GM08714 (cell line): ENCODE measurements around the gene AOPEP.

Experiments
- H3K4me3 ChIP-seq: fragments of 200-500 bp; sonication (Bioruptor generic); 2 replicates; pipeline ENCODE4 v1.5.1; 2014; ENCODE audit warnings: mild to moderate bottlenecking, low read length, inconsistent platforms
- ZNF274 ChIP-seq: IDR thresholded peaks from 2 replicates; pipeline ENCODE4 v1.6.1; 2012; ENCODE audit warnings: mild to moderate bottlenecking, low read depth, low read length

Gene AOPEP

DNA sequence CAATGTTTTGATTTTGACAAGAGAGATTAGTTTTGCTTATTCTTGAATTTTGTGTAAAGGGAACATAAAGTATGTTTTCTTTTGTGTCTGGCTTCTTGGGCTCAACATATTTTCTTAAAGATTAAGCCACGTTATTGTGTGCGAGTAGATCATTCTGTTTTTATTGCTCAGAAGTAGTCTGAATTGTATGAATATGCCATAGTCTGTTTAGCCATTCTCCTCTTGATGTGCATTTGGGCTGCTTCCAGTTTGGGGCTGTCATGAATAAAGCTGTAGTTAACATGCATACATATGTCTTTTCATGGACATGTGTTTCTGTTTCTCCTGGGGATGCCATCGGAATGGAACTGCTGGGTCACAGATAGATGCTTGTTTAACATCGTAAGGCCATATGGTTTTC is 392.1 kb downstream of the AOPEP start:
- no peak for TF ChIP-seq ZNF274
- H3K4me3 ChIP-seq = no peak overlapping the region

DNA sequence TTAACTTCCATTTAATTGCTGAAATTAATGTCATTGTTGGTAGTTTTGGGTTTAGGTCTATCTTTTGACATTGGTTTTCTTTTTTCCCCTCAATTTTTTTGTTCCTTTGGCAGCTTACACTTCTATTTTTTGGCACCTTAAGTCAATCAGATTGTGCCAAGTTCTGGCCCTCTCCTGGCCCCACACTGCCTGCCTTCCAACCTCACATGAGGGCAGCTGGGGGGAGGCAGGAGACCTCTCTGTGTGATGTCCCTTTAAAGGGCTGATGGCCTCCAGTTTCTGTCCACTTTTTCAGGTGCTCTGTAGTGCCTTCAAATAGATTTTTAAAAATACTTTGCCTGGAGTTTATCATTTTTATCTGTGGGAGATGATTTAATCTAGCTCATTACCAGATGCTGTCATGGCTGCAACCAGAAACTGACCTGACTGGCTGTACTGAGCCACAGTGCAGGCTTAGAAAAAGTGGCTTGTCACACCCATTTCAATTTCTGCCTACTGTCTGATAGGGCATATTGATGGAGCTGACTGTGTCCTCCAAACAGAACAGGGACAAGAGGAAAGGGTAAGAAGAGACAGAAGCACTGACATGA is 394.4 kb downstream of the AOPEP start:
- no peak for TF ChIP-seq ZNF274
- no peak overlapping the region for H3K4me3 ChIP-seq

DNA sequence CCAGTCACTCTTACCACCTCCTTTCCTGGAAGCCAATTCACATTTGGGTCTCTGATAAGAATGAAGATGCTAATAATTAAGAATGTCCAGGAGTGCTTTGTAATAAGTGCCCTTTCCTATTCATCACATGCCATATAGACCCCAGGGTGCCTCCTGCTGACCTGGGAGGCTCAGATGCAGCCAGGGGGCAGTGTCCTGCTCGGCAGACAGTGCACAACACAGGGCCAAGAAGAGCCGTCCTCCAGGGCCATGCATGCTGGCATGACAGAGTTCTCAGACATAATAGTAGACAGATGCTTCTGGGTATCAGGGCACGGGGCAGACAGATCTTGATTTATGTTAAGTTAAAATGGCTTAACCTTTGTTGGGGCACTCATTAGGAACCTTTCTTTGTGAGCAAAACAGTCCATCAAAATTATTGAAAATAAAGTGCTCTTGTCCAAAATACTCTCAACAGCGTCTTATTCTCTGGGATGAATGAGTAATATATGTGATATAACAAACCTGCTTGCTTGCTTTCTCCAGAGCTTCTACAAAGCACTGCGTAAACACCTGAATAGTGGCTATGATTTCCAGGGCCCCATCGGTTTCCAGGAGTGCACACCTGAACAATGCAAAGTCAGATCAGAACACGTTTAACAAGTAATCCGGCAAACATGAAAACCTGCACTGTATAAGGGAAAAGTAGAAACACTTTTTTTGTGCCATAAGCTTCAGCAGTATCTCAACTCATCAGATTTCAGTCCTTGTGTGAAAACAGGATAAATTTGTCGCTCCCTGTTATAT is 398.3 kb downstream of the AOPEP start:
- no peak overlapping the region for H3K4me3 ChIP-seq
- no peak for TF ChIP-seq ZNF274

DNA sequence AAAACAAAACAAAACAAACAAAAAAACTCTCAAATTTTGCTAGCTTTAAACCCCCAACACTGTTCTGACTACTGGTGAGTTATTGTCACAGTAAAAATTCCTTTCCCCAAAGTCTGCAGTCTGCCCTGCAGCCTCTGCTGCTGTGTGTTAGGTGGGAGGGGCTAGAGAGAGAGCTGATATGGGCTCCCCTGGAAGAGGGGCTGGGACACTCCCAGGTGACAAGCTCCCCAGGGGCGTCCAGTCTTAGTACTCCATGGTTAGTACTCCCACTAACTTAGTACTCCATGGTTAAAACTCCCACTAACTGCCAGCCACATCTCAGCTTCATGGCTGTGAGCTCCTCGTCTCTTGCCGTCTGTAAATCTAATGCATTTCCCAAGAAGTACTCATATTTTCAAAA is 399.2 kb downstream of the AOPEP start:
- TF ChIP-seq ZNF274 = no peak

DNA sequence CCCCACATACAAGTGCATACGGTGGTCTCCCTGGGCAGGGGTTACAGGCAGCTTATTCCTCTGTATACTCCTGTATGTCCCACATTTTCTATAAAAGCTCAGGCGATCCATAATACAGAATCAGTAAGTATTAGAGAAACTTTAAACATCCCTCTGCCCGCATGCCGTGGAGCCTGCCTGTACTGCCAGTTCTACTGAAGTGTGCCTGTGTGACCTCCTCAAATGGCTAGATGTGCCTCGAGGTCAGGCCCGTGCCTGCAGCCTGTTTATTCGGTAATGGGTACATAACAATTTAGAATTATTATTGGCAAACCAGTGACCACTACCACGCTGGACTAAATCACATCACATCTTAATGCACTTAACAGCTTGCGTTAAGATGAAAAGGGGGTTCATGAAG is 400.2 kb downstream of the AOPEP start:
- no peak overlapping the region for H3K4me3 ChIP-seq
- TF ChIP-seq ZNF274 = no peak

More for the DNA sequence above, 399.2 kb downstream of the AOPEP start:
- H3K4me3 ChIP-seq = no peak overlapping the region

DNA sequence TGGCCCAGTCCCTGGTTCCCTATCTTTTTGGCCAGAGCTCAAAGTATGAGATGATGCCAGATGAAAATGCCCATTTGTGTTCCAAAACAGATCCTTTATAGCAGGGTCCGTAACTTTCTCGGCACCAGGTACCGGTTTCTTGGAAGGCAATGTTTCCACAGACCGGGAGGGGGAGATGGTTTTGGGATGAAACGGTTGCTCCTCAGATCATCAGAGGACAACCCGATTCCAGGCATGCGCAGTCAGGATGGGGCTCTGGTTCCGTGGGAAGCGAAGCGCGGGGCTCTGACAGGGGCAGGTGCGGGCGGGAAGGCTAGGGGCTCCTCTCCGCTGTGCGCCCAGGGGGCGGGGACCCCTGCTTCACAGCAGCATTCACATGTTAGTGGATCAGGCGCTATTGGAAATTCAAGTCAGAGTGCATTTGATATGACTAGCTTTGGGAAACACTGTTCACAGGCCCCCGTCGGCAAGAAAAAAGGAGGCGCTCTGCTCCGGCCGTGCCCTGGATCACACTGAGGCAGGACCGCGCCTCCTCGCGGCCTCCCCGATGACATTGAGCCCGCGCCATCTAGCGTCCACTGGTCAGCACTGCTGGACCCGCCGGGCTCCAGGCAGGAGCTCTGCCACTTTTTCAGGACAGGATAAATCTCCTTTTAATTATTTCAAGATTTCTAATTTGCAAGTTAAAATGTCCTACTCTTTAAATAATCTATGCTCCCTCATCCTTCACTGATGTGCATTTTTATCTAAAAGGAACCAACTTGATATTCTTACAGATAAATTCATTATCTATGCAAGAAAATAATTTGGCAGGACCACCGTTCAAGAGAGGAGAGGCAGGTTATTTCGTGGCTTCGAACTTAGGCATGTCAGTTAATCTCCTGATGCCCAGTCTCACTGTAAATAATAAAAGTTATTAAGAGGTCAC is 401.0 kb downstream of the AOPEP start:
- no peak for TF ChIP-seq ZNF274
- H3K4me3 ChIP-seq = no peak overlapping the region

DNA sequence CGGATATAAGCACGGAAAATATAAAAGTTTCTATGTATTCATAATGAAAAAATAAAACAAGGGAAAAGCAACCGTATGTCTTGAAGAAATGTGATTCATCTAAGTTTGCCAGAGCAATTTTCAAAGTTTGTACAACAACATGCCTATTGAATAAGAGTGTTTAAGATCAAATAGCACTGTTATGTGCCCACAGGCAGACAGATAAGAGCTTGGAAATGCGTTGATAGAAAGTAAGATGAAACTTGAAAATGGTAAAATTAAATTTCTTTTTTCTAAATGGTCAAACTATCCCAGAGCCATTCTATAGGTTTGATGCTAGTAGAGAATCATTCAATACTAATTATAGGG is 401.7 kb downstream of the AOPEP start:
- no peak overlapping the region for H3K4me3 ChIP-seq
- no peak for TF ChIP-seq ZNF274

DNA sequence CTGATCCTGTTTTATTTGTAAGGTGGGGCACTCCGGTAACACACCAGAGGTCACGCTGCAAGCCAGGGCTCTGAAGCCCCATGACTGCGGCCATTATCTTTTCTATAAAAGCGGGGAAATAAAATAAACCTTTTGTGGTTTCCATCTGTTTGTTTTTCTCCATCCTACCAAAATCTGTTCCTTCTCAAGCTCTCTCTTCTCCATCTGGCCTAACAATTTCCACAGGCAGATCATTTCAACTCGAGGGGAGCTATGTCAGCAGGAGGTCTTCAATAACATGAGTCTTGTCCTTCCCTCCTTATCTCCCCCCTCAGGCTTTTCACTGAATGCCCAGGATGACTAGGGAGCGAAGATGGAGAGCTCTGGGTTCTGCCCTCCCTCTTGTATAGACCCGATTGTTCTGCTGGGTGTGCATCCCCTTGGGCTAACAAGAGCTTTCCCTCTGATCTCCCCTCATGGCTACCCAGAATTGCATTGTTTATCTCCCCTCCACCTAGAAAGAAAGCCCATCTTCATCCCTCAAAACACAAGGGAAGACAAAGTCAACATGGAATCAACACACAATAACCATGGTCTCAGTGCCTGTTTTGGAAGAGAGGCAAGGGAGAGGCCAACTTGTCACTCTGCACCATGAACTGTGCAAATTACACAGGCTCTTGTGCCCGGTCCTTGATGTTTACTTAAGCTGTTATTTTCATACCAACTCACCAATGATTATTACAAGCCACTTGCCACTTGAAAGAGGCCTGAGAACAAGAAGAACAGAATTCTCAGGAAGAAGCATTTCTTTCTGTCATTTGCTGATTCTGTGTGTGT is 403.2 kb downstream of the AOPEP start:
- no peak overlapping the region for H3K4me3 ChIP-seq
- TF ChIP-seq ZNF274 = no peak

DNA sequence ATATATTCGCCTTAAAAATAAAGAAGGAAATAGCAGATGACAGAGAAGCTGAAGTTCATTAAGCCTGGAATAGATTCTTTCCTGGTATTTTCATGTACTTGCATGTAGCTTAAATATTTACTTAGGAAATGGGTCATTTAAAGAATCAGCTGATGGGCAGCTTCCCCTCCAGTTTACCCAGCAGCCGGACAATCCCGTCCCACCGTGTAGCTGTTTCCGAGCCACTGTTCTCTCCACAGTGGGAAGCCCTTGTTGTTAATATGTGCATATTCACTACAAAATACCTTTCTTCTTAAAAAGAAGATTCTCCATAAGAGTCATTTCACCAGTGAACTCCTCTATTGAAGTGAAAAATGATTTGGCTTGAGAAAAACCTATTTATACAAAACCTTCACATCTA is 404.0 kb downstream of the AOPEP start:
- no peak for TF ChIP-seq ZNF274
- H3K4me3 ChIP-seq = no peak overlapping the region

DNA sequence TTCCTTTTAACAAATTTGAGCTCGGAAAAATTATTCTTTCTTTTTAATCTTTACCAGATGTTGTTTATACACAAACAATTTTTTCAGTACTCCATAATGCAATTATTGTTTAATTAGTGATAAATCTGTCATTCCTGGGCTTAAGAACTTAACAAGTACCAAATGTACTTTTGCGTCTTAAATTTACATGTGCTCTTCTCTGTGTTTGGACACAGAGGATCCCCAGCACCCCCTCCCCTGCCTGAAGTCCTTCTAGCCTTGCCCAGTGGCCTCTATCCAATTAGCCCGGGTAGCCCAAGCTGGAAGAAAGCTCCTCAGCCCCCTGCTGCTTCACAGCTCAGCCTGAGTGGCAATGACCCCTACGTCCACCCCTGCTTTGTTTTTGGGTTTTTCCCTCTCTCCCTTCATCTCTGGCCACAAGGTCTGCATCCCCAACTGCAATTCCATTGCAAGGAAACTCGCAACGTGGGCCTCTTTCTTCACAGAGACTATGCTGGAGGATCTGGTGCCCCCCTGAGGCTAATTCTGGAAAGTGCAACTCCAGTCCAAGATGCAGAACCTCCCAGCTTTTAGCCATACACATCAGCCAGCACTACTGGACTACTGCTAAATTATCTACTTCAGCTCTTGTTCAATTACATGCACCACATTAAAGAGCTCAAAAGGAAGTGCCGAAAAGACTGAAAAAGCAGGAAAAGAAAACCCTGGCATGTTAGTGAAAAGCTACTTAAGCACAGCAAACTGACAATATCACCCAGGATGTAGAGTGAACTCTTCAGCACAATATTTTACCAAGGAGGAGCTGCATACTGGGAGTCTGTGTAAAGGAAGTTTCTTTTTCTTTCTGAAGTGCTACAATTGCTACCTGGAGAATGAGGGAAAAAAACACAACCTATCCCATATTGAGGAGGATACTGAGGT is 404.8 kb downstream of the AOPEP start:
- no peak for TF ChIP-seq ZNF274
- no peak overlapping the region for H3K4me3 ChIP-seq

DNA sequence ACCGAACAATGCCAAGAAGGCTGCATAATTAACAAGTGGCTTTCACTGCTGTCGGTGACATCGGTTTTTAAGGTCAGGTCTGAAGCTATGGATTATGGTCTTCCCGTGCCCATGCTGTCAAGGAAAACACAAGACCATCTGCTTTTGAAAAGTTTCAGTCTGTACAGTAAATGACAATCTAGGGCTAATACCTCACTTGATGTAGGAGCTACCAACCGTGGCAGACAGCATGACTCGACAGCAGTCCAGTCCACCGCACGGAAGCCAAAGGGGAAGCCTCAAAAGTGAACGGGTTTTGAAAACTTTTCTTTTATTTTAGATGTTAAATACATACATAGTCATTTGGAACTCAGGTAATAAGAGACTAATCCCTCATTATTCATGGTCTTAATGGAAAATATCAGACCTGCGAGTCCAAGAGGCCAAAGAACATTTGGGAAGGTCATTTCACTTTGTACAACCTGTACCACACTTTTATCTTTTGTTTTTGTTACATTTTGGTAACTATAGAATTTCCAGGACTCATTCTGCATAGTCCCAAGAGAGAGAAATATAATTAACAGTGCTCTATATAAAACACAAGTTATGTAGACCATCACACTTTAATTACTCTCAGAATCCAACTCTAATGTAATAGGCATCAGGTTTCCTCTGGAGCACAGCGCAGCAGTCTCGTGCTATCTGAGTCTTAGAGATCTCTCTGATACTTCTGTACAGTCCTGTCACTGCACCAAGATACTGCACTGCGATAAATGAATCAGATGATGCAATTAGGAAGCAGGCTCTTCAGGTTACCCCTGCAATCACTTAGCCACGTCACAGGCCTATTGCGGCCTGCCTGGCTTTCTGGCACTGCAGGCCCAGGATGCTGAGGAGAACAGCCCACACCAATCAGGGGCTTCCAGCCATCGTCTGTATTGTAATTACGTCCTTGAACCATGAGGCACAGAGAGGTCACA is 406.1 kb downstream of the AOPEP start:
- TF ChIP-seq ZNF274 = no peak
- no peak overlapping the region for H3K4me3 ChIP-seq

DNA sequence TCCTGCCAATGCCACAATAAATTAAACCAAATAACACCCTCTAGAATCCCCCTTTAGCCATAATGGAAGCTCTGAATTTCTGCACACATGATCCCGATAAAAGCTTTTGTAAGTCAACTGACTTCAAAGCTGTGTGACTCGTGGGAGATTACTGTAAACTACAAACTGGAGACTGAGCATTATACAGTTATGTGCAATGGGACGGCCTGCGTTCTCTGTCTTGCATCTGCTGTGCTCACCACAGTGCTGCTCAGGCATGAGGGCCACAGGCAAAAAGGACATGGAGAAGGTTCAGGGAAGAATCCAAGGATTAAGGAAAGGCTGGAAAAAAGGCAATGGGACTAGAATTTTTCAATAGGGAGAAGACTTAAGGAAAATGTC is 406.8 kb downstream of the AOPEP start:
- no peak overlapping the region for H3K4me3 ChIP-seq
- no peak for TF ChIP-seq ZNF274
